HCT116 (cell line): Measurements from ENCODE around the gene HIVEP3. TPM values are rescaled to one million over a fixed set of nuclear protein-coding genes. Genes with fewer than 3 reads are reported as not detected.
A peak's percentile ranks its signal among the peaks of the same experiment; 100 is the strongest.

Experiments used
- ATAC-seq: fragments of 200-7000 bp; cut with Tn5 transposase; 2 replicates; pipeline ENCODE4 v1.9.1; 2020; ENCODE audit warnings: mild to moderate bottlenecking, moderate library complexity
- BruUV-seq: library from RNA; stranded (reverse); fragments of 400-500 nt; replicated peaks from 2 replicates; lab custom pipeline; 2021; lab: Mats Ljungman, UMichigan
- CTCF ChIA-PET: fragments of 300-600 bp; sonication (Branson Sonifier 250); formaldehyde crosslinking; loops from one replicate; lab custom pipeline; 2021; ENCODE audit warnings: antibody characterized with exemption; lab: Charles Lee
- POLR2A ChIA-PET: fragments of 300-600, 350-600 bp; sonication (Branson Sonifier 250); formaldehyde crosslinking; loops from one replicate; lab custom pipeline; 2021; ENCODE audit warnings: antibody characterized with exemption; lab: Charles Lee
- RAD21 ChIA-PET, 2 experiments: fragments of 300-600 bp; sonication (Branson Sonifier 250); formaldehyde crosslinking; loops; one replicate each; lab custom pipeline; 2023; ENCODE audit warnings: low total read pairs in 2 of 2; ENCODE audit not compliant: uncharacterized antibody in 2 of 2, unreplicated experiment in 2 of 2, low non-redundant PET in 1 of 2; lab: Charles Lee
- DNase-seq: peaks from one replicate; pipeline ENCODE4 v3.0.0-alpha.2; 2010; ENCODE audit warnings: low read depth, low spot score
- H2AFZ ChIP-seq: fragments of 200-600 bp; shearing (Covaris generic), sonication (generic); 2 replicates; pipeline ENCODE4 v1.6.1; 2017; ENCODE audit warnings: low read depth, mixed run types, mixed read lengths, antibody characterized with exemption, low read length; ENCODE audit not compliant: poor library complexity, severe bottlenecking
- H3K27ac ChIP-seq: 2 replicates; pipeline ENCODE4 v1.5.1; 2012; ENCODE audit warnings: low read depth, low read length
- H3K27me3 ChIP-seq: fragments of 200-600 bp; sonication (generic); 2 replicates; pipeline ENCODE4 v1.6.1; 2016; ENCODE audit warnings: mixed run types, low read length, mixed read lengths; ENCODE audit not compliant: insufficient read depth
- H3K36me3 ChIP-seq, 2 experiments: fragments of 200-500 bp in 1 of 2; fragments of 200-600 bp in 1 of 2; sonication (Bioruptor generic) in 1 of 2; sonication (generic) in 1 of 2; 2 replicates each; pipeline versions ENCODE4 v1.5.1 to v1.6.1; 2014 to 2016; ENCODE audit warnings: low read length in 2 of 2, inconsistent platforms in 1 of 2, mixed read lengths in 1 of 2, mixed run types in 1 of 2; ENCODE audit not compliant: insufficient read depth in 2 of 2, control insufficient read depth in 1 of 2
- H3K4me1 ChIP-seq, 2 experiments: fragments of 200-600 bp in 1 of 2; sonication (generic) in 1 of 2; 2 replicates each; pipeline versions ENCODE4 v1.5.1 to v1.6.1; 2012 to 2017; ENCODE audit warnings: low read length in 2 of 2, inconsistent platforms in 1 of 2, mild to moderate bottlenecking in 1 of 2, mixed read lengths in 1 of 2, mixed run types in 1 of 2, moderate library complexity in 1 of 2; ENCODE audit not compliant: insufficient read depth in 2 of 2, control insufficient read depth in 1 of 2
- H3K4me2 ChIP-seq: fragments of 200-600 bp; sonication (generic); 2 replicates; pipeline ENCODE4 v1.6.1; 2017; ENCODE audit warnings: mixed run types, low read length, mixed read lengths
- H3K4me3 ChIP-seq, 2 experiments: fragments of 200-600 bp in 1 of 2; sonication (generic) in 1 of 2; replicated peaks in 1 of 2; 2 replicates each; pipeline ENCODE4 v1.5.1; 2011 to 2016; ENCODE audit warnings: low read length in 2 of 2, control low read depth in 1 of 2, low read depth in 1 of 2, mild to moderate bottlenecking in 1 of 2, mixed read lengths in 1 of 2, mixed run types in 1 of 2
- H3K79me2 ChIP-seq: fragments of 200-600 bp; sonication (generic); 2 replicates; pipeline ENCODE4 v1.6.1; 2017; ENCODE audit warnings: mild to moderate bottlenecking, mixed run types, low read length, moderate library complexity, mixed read lengths; ENCODE audit not compliant: insufficient read depth
- H3K9ac ChIP-seq: fragments of 200-600 bp; sonication (generic); 2 replicates; pipeline ENCODE4 v1.6.1; 2016; ENCODE audit warnings: low read length, mixed read lengths
- H3K9me2 ChIP-seq: fragments of 200-600 bp; sonication (generic), shearing (Covaris generic); 2 replicates; pipeline ENCODE4 v1.6.1; 2017; ENCODE audit warnings: mixed run types, mild to moderate bottlenecking, moderate library complexity; ENCODE audit not compliant: insufficient read depth
- H3K9me3 ChIP-seq, 2 experiments: fragments of 200-500 bp in 1 of 2; fragments of 200-600 bp in 1 of 2; sonication (Bioruptor generic) in 1 of 2; sonication (generic) in 1 of 2; 2 replicates each; pipeline ENCODE4 v1.6.1; 2014 to 2017; ENCODE audit warnings: low read length in 2 of 2, mixed read lengths in 2 of 2, inconsistent platforms in 1 of 2, low read depth in 1 of 2, mild to moderate bottlenecking in 1 of 2, mixed run types in 1 of 2, moderate library complexity in 1 of 2; ENCODE audit not compliant: control insufficient read depth in 1 of 2, insufficient read depth in 1 of 2
- H4K20me1 ChIP-seq: fragments of 200-600 bp; sonication (generic), shearing (Covaris generic); 2 replicates; pipeline ENCODE4 v1.6.1; 2017; ENCODE audit warnings: mixed run types, mild to moderate bottlenecking, moderate library complexity; ENCODE audit not compliant: insufficient read depth
- CBX3 ChIP-seq: IDR thresholded peaks from 2 replicates; pipeline ENCODE4 v1.6.1; 2012; ENCODE audit warnings: low read depth
- CEBPB ChIP-seq: IDR thresholded peaks from 2 replicates; pipeline ENCODE4 v1.6.1; 2012; ENCODE audit warnings: low read depth
- FOSL1 ChIP-seq: IDR thresholded peaks from 2 replicates; pipeline ENCODE4 v1.6.1; 2012; ENCODE audit warnings: low read depth
- JUND ChIP-seq: IDR thresholded peaks from 2 replicates; pipeline ENCODE4 v1.6.1; 2012
- POLR2A ChIP-seq: IDR thresholded peaks from 2 replicates; pipeline ENCODE4 v1.7.0; 2011; ENCODE audit warnings: borderline replicate concordance; ENCODE audit not compliant: insufficient read depth, insufficient read length; ENCODE audit errors: extremely low read depth
- POLR2AphosphoS5 ChIP-seq: IDR thresholded peaks from 2 replicates; pipeline ENCODE4 v1.6.1; 2011; ENCODE audit warnings: mild to moderate bottlenecking, low read depth, low read length, moderate library complexity
- RAD21 ChIP-seq: IDR thresholded peaks from 2 replicates; pipeline ENCODE4 v1.6.1; 2012; ENCODE audit warnings: low read depth, mild to moderate bottlenecking
- SIN3A ChIP-seq: IDR thresholded peaks from 2 replicates; pipeline ENCODE4 v1.6.1; 2012; ENCODE audit warnings: low read depth
- SP1 ChIP-seq: IDR thresholded peaks from 2 replicates; pipeline ENCODE4 v1.6.1; 2012; ENCODE audit warnings: low read depth
- YY1 ChIP-seq: IDR thresholded peaks from 2 replicates; pipeline ENCODE4 v1.6.1; 2011; ENCODE audit warnings: low read length, low read depth, moderate library complexity, mild to moderate bottlenecking; ENCODE audit not compliant: insufficient replicate concordance; ENCODE audit errors: extremely low read depth
- ZBTB33 ChIP-seq: IDR thresholded peaks from 2 replicates; pipeline ENCODE4 v1.6.1; 2011; ENCODE audit warnings: mild to moderate bottlenecking, low read length, moderate library complexity; ENCODE audit not compliant: insufficient replicate concordance; ENCODE audit errors: extremely low read depth
- ZFX ChIP-seq: fragments of 450-650 bp; IDR thresholded peaks from 2 replicates; pipeline ENCODE4 v1.6.1; 2017
- ZNF274 ChIP-seq: fragments of 200-500 bp; sonication (Bioruptor generic); IDR thresholded peaks from 2 replicates; pipeline ENCODE4 v1.6.1; 2014; ENCODE audit warnings: mild to moderate bottlenecking, low read depth, low read length, inconsistent platforms
- intact Hi-C: fragments of 100-400 bp; cut with micrococcal nuclease; formaldehyde crosslinking; loops from 2 replicates; pipeline ENCODE4 v1.10.0; 2022
- total RNA-seq: library from RNA; stranded (reverse); gene quantifications from one replicate; pipeline ENCODE4 v1.2.1, GENCODE V29; 2021; ENCODE audit not compliant: unreplicated experiment
- TF ChIP-seq, protein P1 (sequence below), 3 experiments: fragments of 200-600 bp in 1 of 3; sonication (generic) in 1 of 3; IDR thresholded peaks in 2 of 3; conservative IDR thresholded peaks in 1 of 3; 2 replicates each; pipeline ENCODE4 v1.5.1; 2012 to 2017; ENCODE audit warnings: low read depth in 2 of 3, low read length in 2 of 3, antibody characterized with exemption in 1 of 3, borderline replicate concordance in 1 of 3, control low read depth in 1 of 3, mild to moderate bottlenecking in 1 of 3, mixed read lengths in 1 of 3, mixed run types in 1 of 3, moderate library complexity in 1 of 3; ENCODE audit not compliant: insufficient read depth in 1 of 3
- TF ChIP-seq, protein P2 (sequence below): IDR thresholded peaks from 2 replicates; pipeline ENCODE4 v1.6.1; 2012

The HIVEP3 gene
- total RNA-seq, 1 experiment from 2014 or later: 7.1 TPM

GRCh38 chr1:41850029-41850428 is 68.7 kb downstream of the HIVEP3 start:
- Histone ChIP-seq H3K9me2 (no peaks in the 10 kb centered on the region), H3K4me2 (peak overlapping the region; percentile 38), H3K36me3 (no peaks in the 10 kb centered on the region), H4K20me1 (no peaks in the 10 kb centered on the region), H3K4me3 (no peak overlapping the region), H3K9ac (no peak overlapping the region), H3K27me3 (no peaks in the 10 kb centered on the region), H3K27ac (no peak overlapping the region), H2AFZ (no peak overlapping the region), H3K9me3 (no peaks in the 10 kb centered on the region), H3K4me1 (peaks cover 37 to 50% of the 10 kb centered on the region in 2 experiments), H3K79me2 (no peaks in the 10 kb centered on the region)
- BruUV-seq: no TSS peak
- ChIA-PET POLR2A (no interaction called here), CTCF (interaction anchor here (1.3 kb wide), 1 partner anchor 38 kb away, joined by 4 read pairs; no protein-coding TSS in a partner anchor), RAD21 (no interaction called here)
- intact Hi-C loops: no loop called here
- ATAC-seq (peak; percentile 80), DNase-seq (no peak)
- TF ChIP-seq CEBPB (no peak), ZBTB33 (no peak), FOSL1 (peak; percentile 74), CBX3 (0 out of 2 replicates have a peak, but pooled peaks have one; percentile 50), JUND (peak; percentile 79), YY1 (no peak), ZFX (no peak), RAD21 (0 out of 2 replicates have a peak, but pooled peaks have one; percentile 7), POLR2A (no peak), SP1 (peak; percentile 53), ZNF274 (no peak), SIN3A (no peak), POLR2AphosphoS5 (0 out of 2 replicates have a peak, but pooled peaks have one; percentile 27)
- TF ChIP-seq, protein P1, sequence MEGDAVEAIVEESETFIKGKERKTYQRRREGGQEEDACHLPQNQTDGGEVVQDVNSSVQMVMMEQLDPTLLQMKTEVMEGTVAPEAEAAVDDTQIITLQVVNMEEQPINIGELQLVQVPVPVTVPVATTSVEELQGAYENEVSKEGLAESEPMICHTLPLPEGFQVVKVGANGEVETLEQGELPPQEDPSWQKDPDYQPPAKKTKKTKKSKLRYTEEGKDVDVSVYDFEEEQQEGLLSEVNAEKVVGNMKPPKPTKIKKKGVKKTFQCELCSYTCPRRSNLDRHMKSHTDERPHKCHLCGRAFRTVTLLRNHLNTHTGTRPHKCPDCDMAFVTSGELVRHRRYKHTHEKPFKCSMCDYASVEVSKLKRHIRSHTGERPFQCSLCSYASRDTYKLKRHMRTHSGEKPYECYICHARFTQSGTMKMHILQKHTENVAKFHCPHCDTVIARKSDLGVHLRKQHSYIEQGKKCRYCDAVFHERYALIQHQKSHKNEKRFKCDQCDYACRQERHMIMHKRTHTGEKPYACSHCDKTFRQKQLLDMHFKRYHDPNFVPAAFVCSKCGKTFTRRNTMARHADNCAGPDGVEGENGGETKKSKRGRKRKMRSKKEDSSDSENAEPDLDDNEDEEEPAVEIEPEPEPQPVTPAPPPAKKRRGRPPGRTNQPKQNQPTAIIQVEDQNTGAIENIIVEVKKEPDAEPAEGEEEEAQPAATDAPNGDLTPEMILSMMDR (IDR thresholded peaks at IDR 0.05 in 2 of 3, conservative IDR thresholded peaks at IDR 0.05 in 1 of 3; ENCODE audit: borderline replicate concordance in 1 of 3, insufficient read depth in 1 of 3, low read depth in 2 of 3, low read length in 2 of 3): no peak
- TF ChIP-seq, protein P2, sequence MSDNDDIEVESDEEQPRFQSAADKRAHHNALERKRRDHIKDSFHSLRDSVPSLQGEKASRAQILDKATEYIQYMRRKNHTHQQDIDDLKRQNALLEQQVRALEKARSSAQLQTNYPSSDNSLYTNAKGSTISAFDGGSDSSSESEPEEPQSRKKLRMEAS: 0 out of 2 replicates have a peak, but pooled peaks have one; percentile 15
